ENCODE results near the gene TBX4. TPM values are rescaled to one million over a fixed set of nuclear protein-coding genes. Genes with fewer than 3 reads are reported as not detected.
A peak's percentile ranks its signal among the peaks of the same experiment; 100 is the strongest.

Gene TBX4
- total RNA-seq, 1 experiment from 2014 or later, result not detected

DNA sequence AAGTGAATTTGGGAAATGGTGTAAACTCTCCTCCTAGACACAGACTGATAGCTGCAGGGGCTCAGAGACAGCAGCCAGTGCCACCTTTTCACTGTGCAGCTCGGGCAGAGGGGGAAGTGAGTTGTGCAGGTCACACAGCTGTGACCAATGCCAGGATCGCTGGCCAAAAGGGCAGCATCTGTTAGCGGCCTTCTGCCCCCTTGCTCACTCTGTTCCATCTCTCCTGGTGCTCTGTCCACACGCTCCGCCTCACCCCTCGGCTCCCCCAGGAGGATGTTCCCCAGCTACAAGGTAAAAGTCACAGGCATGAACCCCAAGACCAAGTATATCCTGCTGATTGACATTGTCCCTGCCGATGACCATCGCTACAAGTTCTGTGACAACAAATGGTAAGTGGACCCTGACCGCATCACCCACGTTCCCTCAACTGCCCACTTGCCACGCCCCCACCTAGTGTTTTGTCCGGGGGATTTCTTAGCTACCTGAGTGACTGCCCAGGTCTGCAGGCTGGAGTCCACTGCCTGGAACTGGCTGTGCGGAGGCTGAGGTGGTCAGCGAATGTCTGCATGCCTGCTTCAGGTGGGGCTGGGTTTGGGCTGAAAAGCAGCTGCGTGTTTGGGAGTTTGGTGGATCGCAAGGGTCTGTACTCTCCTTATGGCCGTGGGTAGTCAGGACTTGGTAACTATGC, 13.5 kb downstream of the TBX4 start:
- H3K9me3 Mint-ChIP-seq (ENCODE audit: low read depth, unreplicated experiment), result no peaks in the 10 kb centered on the region
- intact Hi-C loops (cut with micrococcal nuclease; ENCODE audit: unreplicated experiment), result no loop called here
- CTCF ChIA-PET, result no interaction called here
- BruUV-seq (replicated peaks), result no TSS peak
- no peak for DNase-seq
- H3K27ac Mint-ChIP-seq (ENCODE audit: unreplicated experiment), result no peak overlapping the region
- no peak for TF ChIP-seq CTCF (IDR thresholded peaks at IDR 0.05; ENCODE audit: unreplicated experiment)
- no peaks in the 10 kb centered on the region for H3K4me1 Mint-ChIP-seq (ENCODE audit: low read depth, unreplicated experiment)
- H3K36me3 Mint-ChIP-seq (ENCODE audit: insufficient read depth, unreplicated experiment), result no peaks in the 10 kb centered on the region
- peaks cover 47% of the 10 kb centered on the region for H3K27me3 Mint-ChIP-seq (ENCODE audit: unreplicated experiment)
- H3K4me3 Mint-ChIP-seq (ENCODE audit: low read depth, unreplicated experiment), result no peak overlapping the region

DNA sequence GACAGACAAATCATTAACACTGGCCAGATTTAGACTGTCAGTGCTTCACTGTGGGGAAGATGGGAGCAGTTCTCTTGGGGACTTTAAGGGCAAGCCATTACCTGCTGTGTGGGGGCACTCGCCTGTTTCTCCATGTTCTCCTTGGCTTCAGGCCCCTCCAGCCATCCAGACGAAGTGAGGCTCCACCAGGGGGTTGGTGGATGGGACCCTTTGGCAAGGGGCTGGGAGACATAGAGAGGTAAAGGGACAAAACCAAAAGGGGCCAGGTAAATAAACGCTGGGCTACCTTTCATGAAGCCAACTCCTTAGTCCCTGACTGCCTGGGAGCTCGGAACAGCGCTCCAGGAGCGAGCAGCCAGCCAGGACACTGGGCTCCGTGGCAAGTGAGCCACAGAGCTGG, 14.0 kb downstream of the TBX4 start:
- no peaks in the 10 kb centered on the region for H3K4me1 Mint-ChIP-seq (ENCODE audit: low read depth, unreplicated experiment)
- H3K9me3 Mint-ChIP-seq (ENCODE audit: low read depth, unreplicated experiment), result no peaks in the 10 kb centered on the region
- no TSS peak for BruUV-seq (replicated peaks)
- no peak for DNase-seq
- no peak overlapping the region for H3K4me3 Mint-ChIP-seq (ENCODE audit: low read depth, unreplicated experiment)
- H3K36me3 Mint-ChIP-seq (ENCODE audit: insufficient read depth, unreplicated experiment), result no peaks in the 10 kb centered on the region
- H3K27me3 Mint-ChIP-seq (ENCODE audit: unreplicated experiment), result peaks cover 42% of the 10 kb centered on the region
- H3K27ac Mint-ChIP-seq (ENCODE audit: unreplicated experiment), result no peak overlapping the region
- CTCF ChIA-PET, result no interaction called here
- intact Hi-C loops (cut with micrococcal nuclease; ENCODE audit: unreplicated experiment), result no loop called here
- no peak for TF ChIP-seq CTCF (IDR thresholded peaks at IDR 0.05; ENCODE audit: unreplicated experiment)

DNA sequence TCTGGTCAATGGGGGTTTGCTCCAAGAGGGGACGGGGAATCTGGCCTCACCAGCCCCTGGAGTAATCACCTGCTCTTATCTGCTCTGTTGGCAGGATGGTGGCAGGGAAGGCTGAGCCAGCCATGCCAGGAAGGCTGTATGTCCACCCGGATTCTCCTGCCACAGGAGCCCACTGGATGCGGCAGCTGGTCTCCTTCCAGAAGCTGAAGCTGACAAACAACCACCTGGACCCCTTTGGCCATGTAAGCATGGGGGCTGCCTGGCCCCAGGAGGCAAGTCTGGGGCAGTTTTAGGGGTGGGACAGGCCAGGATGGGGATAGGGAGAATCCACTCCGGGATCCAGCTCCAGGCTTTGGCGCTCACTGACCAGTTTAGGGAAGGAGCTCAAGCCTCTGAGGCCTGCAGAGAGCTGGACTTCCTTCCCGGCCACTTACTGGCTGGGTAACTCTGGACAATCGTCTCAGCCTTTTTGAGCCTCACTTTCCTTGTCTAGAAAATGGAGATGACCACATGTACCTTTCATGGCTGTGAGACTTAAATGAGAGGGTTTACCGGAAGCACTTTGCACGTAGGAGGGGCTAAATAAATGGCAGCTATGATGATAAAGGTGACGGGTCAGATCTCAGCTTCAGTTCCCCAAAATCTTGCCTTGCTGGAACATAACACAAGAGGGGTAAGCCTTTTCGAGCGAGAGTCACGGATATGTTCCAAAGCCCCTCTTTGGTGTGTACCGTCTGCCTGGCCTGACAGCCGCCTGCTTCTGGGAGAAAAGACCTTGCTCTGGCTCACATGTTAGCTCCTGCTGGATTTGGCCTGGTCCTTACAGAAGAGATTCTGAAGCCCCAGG, 15.4 kb downstream of the TBX4 start:
- intact Hi-C loops (cut with micrococcal nuclease; ENCODE audit: unreplicated experiment), result no loop called here
- no TSS peak for BruUV-seq (replicated peaks)
- peaks cover 28% of the 10 kb centered on the region for H3K27me3 Mint-ChIP-seq (ENCODE audit: unreplicated experiment)
- H3K4me1 Mint-ChIP-seq (ENCODE audit: low read depth, unreplicated experiment), result no peaks in the 10 kb centered on the region
- no peaks in the 10 kb centered on the region for H3K36me3 Mint-ChIP-seq (ENCODE audit: insufficient read depth, unreplicated experiment)
- CTCF ChIA-PET, result interaction anchor here (0.5 to 1.5 kb wide), 2 partner anchors 18 to 73 kb away, joined by 3 to 5 read pairs; no protein-coding TSS in a partner anchor
- peak; percentile 20 for DNase-seq
- no peak overlapping the region for H3K27ac Mint-ChIP-seq (ENCODE audit: unreplicated experiment)
- H3K4me3 Mint-ChIP-seq (ENCODE audit: low read depth, unreplicated experiment), result no peak overlapping the region
- no peaks in the 10 kb centered on the region for H3K9me3 Mint-ChIP-seq (ENCODE audit: low read depth, unreplicated experiment)
- TF ChIP-seq CTCF (IDR thresholded peaks at IDR 0.05; ENCODE audit: unreplicated experiment), result no peak

DNA sequence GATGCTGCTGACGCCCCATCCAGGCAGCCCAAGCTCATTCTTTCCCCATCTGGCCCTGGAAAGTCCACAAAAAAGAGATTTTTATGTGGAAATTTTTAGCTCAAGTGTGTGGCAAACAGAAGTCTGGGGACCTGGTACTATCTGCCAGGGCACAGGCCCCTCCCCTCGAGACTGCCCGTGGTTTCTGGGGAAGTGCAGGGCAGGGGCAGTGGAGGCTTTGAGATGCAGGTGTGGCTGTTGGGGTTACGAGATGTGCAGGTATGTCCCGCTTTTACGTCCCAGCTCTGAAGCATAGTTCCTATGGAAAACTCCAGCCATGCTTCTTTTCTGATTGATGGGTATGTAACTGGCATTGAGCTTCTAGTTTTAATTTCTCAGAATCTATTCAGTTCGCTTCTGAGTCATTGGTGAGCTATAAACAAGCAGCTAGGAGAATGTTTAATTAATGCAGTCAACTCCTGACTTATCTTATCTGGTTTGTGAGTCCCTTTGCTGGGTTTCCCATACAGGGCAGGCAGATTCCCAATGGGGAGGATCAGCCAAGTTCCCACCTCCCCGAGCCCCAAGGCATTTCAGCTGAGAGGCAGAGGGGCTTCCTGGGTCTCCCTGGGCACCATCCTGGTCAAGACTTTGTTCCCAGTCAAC, 16.2 kb downstream of the TBX4 start:
- no TSS peak for BruUV-seq (replicated peaks)

More for the DNA sequence above, 16.2 kb downstream of the TBX4 start:
- CTCF ChIA-PET, result interaction anchor here (1.5 kb wide), 1 partner anchor 19 kb away, joined by 5 read pairs; no protein-coding TSS in a partner anchor
- intact Hi-C loops (cut with micrococcal nuclease; ENCODE audit: unreplicated experiment), result no loop called here
- Mint-ChIP-seq H3K36me3 (ENCODE audit: insufficient read depth, unreplicated experiment) (no peaks in the 10 kb centered on the region), H3K4me3 (ENCODE audit: low read depth, unreplicated experiment) (no peak overlapping the region), H3K27ac (ENCODE audit: unreplicated experiment) (no peak overlapping the region), H3K9me3 (ENCODE audit: low read depth, unreplicated experiment) (no peaks in the 10 kb centered on the region), H3K4me1 (ENCODE audit: low read depth, unreplicated experiment) (no peaks in the 10 kb centered on the region), H3K27me3 (ENCODE audit: unreplicated experiment) (peaks cover 21% of the 10 kb centered on the region)
- DNase-seq, result no peak
- no peak for TF ChIP-seq CTCF (IDR thresholded peaks at IDR 0.05; ENCODE audit: unreplicated experiment)
